HepG2 (cell line): ENCODE results near the gene OSER1. TPM values are rescaled to one million over a fixed set of nuclear protein-coding genes. Genes with fewer than 3 reads are reported as not detected.
A peak's percentile ranks its signal among the peaks of the same experiment; 100 is the strongest.

Experiments used
- ATF1 ChIP-seq: IDR thresholded peaks from 2 replicates; pipeline ENCODE4 v1.6.1; 2016; ENCODE audit warnings: mild to moderate bottlenecking, control low read depth
- CCAR2 ChIP-seq: fragments of 200-400 bp; formaldehyde crosslinking; optimal IDR thresholded peaks from 2 replicates; pipeline ENCODE3; 2018; ENCODE audit warnings: low read depth, mild to moderate bottlenecking, low read length, moderate library complexity
- EHMT2 ChIP-seq: fragments of 200-600 bp; sonication (generic); IDR thresholded peaks from 2 replicates; pipeline ENCODE4 v1.7.0; 2017; ENCODE audit warnings: antibody characterized with exemption, low read depth, low read length, borderline replicate concordance
- HMGA1 ChIP-seq: sonication (generic); formaldehyde crosslinking; conservative IDR thresholded peaks from 2 replicates; pipeline ENCODE4 v1.4.0; 2020; ENCODE audit warnings: missing genetic modification reagents
- POLR2A ChIP-seq, 2 experiments: IDR thresholded peaks; 2 replicates each; pipeline ENCODE4 v1.6.1; 2011; ENCODE audit warnings: low read depth in 2 of 2, low read length in 2 of 2, mild to moderate bottlenecking in 1 of 2, moderate library complexity in 1 of 2; ENCODE audit not compliant: insufficient read depth in 1 of 2
- RARA ChIP-seq: IDR thresholded peaks from 2 replicates; pipeline ENCODE4 v1.6.1; 2016; ENCODE audit warnings: missing genetic modification reagents, missing compliant biosample characterization
- TCF7L2 ChIP-seq: IDR thresholded peaks from 2 replicates; pipeline ENCODE4 v1.6.1; 2011; ENCODE audit warnings: mild to moderate bottlenecking, low read depth, low read length, moderate library complexity
- THAP11 ChIP-seq: IDR thresholded peaks from 2 replicates; pipeline ENCODE4 v1.6.1; 2016; ENCODE audit warnings: missing biosample characterization, missing genetic modification reagents
- YEATS4 ChIP-seq: sonication (generic); formaldehyde crosslinking; IDR thresholded peaks from 2 replicates; pipeline ENCODE4 v1.4.0; 2020; ENCODE audit warnings: missing genetic modification reagents, borderline replicate concordance
- ZFAT ChIP-seq: sonication (generic); formaldehyde crosslinking; conservative IDR thresholded peaks from 2 replicates; pipeline ENCODE4 v1.8.1; 2023; ENCODE audit warnings: missing genetic modification reagents, inconsistent platforms
- ZNF543 ChIP-seq: sonication (generic); formaldehyde crosslinking; IDR thresholded peaks from 2 replicates; pipeline ENCODE4 v1.4.0; 2020; ENCODE audit warnings: mild to moderate bottlenecking, missing genetic modification reagents
- ZNF768 ChIP-seq: sonication (generic); formaldehyde crosslinking; IDR thresholded peaks from 2 replicates; pipeline ENCODE4 v1.4.0; 2020; ENCODE audit warnings: missing genetic modification reagents
- polyA plus RNA-seq, 8 experiments: library from polyadenylated mRNA; depleted of rRNA in 3 of 8; stranded (reverse) in 7 of 8; unstranded in 1 of 8; fragments of >200 nt; fragmentation: Illumina TruSeq in 4 of 8; extraction: Trizol in 4 of 8; gene quantifications; 2 replicates each; pipeline versions ENCODE4 v1.2.1 to v1.2.3, GENCODE V29; 2011 to 2016; ENCODE audit warnings: low read depth in 4 of 8, missing spikeins in 1 of 8, mixed read lengths in 1 of 8; ENCODE audit not compliant: insufficient read depth in 1 of 8
- total RNA-seq, 5 experiments: library from RNA; depleted of rRNA; stranded (reverse); fragments of >200 nt; fragmentation: Illumina TruSeq; extraction: Trizol; gene quantifications; 2 replicates each; pipeline ENCODE4 v1.2.3, GENCODE V29; 2016; ENCODE audit warnings: low read depth in 1 of 5
- TF ChIP-seq, protein P1 (sequence below): sonication (generic); formaldehyde crosslinking; IDR thresholded peaks from 2 replicates; pipeline ENCODE4 v1.4.0; 2020; ENCODE audit warnings: missing genetic modification reagents
- TF ChIP-seq, protein P2 (sequence below): sonication (generic); formaldehyde crosslinking; IDR thresholded peaks from 2 replicates; pipeline ENCODE4 v1.4.0; 2020; ENCODE audit warnings: missing genetic modification reagents
- TF ChIP-seq, protein P3 (sequence below): sonication (generic); formaldehyde crosslinking; IDR thresholded peaks from 2 replicates; pipeline ENCODE4 v1.5.0; 2020; ENCODE audit warnings: mild to moderate bottlenecking, missing genetic modification reagents
- TF ChIP-seq, protein P4 (sequence below): sonication (generic); formaldehyde crosslinking; IDR thresholded peaks from 2 replicates; pipeline ENCODE4 v1.4.0; 2020; ENCODE audit warnings: missing genetic modification reagents

OSER1 gene
- total and polyA plus RNA-seq, 2 of the 13 experiments (the other 11 are each of a cell fraction or from before 2014, with no cell fraction given): 71.2 to 71.5 TPM

DNA sequence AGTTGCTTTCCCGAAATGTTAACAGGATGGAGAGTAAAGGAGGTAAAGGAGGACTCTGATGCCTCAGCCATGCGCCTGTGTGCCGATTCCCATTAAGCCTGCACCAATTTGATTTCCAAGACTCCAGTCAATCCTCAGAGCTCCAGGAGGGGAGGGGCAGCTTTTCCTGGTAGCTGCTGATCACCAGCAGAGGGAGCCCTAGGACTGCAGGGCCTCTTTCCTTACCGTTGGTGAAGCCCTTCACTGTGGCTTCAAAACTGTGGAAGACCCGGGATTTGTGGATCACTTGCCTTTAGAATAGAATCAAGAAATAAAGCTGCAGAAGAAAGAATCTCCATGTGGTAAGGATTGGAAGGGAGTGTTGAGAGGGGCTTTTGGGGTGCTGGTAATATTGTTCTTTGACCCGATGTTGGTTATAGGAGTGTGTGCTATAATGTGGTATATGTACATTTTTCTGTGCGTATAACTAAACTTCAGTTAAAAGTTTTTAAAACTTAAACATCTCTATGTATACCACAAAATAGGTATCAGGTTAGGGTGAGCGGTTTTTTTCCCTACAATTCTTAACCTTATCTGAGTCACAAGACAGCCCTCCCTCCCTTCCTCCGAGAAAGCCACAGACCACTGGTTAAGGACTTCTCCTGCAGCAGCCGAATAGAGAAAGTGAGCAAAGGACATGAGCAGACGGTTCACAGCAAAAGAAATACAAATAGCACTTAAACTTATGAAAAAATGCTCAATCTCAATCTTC is 6.9 kb upstream of the OSER1 start (continued):
- TF ChIP-seq ZFAT (CRISPR knock-in tag) (no peak), POLR2A (IDR thresholded peaks at IDR 0.05; ENCODE audit: insufficient read depth in 1 of 2, low read depth in 2 of 2, low read length in 2 of 2) (no peak), ATF1 (no peak), TCF7L2 (no peak), HMGA1 (CRISPR knock-in tag) (no peak), RARA (CRISPR knock-in tag) (no peak), YEATS4 (CRISPR knock-in tag) (no peak), ZNF768 (CRISPR knock-in tag) (no peak), CCAR2 (no peak), THAP11 (CRISPR knock-in tag) (no peak; the same call in 1 of the 2 replicates), ZNF543 (CRISPR knock-in tag) (no peak), EHMT2 (no peak)
- TF ChIP-seq, protein P1, sequence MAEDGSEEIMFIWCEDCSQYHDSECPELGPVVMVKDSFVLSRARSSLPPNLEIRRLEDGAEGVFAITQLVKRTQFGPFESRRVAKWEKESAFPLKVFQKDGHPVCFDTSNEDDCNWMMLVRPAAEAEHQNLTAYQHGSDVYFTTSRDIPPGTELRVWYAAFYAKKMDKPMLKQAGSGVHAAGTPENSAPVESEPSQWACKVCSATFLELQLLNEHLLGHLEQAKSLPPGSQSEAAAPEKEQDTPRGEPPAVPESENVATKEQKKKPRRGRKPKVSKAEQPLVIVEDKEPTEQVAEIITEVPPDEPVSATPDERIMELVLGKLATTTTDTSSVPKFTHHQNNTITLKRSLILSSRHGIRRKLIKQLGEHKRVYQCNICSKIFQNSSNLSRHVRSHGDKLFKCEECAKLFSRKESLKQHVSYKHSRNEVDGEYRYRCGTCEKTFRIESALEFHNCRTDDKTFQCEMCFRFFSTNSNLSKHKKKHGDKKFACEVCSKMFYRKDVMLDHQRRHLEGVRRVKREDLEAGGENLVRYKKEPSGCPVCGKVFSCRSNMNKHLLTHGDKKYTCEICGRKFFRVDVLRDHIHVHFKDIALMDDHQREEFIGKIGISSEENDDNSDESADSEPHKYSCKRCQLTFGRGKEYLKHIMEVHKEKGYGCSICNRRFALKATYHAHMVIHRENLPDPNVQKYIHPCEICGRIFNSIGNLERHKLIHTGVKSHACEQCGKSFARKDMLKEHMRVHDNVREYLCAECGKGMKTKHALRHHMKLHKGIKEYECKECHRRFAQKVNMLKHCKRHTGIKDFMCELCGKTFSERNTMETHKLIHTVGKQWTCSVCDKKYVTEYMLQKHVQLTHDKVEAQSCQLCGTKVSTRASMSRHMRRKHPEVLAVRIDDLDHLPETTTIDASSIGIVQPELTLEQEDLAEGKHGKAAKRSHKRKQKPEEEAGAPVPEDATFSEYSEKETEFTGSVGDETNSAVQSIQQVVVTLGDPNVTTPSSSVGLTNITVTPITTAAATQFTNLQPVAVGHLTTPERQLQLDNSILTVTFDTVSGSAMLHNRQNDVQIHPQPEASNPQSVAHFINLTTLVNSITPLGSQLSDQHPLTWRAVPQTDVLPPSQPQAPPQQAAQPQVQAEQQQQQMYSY: peak; percentile 81; the same call in 1 of the 2 replicates
- TF ChIP-seq, protein P2, sequence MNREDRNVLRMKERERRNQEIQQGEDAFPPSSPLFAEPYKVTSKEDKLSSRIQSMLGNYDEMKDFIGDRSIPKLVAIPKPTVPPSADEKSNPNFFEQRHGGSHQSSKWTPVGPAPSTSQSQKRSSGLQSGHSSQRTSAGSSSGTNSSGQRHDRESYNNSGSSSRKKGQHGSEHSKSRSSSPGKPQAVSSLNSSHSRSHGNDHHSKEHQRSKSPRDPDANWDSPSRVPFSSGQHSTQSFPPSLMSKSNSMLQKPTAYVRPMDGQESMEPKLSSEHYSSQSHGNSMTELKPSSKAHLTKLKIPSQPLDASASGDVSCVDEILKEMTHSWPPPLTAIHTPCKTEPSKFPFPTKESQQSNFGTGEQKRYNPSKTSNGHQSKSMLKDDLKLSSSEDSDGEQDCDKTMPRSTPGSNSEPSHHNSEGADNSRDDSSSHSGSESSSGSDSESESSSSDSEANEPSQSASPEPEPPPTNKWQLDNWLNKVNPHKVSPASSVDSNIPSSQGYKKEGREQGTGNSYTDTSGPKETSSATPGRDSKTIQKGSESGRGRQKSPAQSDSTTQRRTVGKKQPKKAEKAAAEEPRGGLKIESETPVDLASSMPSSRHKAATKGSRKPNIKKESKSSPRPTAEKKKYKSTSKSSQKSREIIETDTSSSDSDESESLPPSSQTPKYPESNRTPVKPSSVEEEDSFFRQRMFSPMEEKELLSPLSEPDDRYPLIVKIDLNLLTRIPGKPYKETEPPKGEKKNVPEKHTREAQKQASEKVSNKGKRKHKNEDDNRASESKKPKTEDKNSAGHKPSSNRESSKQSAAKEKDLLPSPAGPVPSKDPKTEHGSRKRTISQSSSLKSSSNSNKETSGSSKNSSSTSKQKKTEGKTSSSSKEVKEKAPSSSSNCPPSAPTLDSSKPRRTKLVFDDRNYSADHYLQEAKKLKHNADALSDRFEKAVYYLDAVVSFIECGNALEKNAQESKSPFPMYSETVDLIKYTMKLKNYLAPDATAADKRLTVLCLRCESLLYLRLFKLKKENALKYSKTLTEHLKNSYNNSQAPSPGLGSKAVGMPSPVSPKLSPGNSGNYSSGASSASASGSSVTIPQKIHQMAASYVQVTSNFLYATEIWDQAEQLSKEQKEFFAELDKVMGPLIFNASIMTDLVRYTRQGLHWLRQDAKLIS (CRISPR knock-in tag): no peak
- TF ChIP-seq, protein P3, sequence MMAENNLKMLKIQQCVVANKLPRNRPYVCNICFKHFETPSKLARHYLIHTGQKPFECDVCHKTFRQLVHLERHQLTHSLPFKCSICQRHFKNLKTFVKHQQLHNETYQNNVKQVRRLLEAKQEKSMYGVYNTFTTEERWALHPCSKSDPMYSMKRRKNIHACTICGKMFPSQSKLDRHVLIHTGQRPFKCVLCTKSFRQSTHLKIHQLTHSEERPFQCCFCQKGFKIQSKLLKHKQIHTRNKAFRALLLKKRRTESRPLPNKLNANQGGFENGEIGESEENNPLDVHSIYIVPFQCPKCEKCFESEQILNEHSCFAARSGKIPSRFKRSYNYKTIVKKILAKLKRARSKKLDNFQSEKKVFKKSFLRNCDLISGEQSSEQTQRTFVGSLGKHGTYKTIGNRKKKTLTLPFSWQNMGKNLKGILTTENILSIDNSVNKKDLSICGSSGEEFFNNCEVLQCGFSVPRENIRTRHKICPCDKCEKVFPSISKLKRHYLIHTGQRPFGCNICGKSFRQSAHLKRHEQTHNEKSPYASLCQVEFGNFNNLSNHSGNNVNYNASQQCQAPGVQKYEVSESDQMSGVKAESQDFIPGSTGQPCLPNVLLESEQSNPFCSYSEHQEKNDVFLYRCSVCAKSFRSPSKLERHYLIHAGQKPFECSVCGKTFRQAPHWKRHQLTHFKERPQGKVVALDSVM (CRISPR knock-in tag): no peak
- TF ChIP-seq, protein P4, sequence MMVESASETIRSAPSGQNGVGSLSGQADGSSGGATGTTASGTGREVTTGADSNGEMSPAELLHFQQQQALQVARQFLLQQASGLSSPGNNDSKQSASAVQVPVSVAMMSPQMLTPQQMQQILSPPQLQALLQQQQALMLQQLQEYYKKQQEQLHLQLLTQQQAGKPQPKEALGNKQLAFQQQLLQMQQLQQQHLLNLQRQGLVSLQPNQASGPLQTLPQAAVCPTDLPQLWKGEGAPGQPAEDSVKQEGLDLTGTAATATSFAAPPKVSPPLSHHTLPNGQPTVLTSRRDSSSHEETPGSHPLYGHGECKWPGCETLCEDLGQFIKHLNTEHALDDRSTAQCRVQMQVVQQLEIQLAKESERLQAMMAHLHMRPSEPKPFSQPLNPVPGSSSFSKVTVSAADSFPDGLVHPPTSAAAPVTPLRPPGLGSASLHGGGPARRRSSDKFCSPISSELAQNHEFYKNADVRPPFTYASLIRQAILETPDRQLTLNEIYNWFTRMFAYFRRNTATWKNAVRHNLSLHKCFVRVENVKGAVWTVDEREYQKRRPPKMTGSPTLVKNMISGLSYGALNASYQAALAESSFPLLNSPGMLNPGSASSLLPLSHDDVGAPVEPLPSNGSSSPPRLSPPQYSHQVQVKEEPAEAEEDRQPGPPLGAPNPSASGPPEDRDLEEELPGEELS (CRISPR knock-in tag): no peak
